GM23248 (cell line): ENCODE results near the gene AFAP1. TPM values are rescaled to one million over a fixed set of nuclear protein-coding genes. Genes with fewer than 3 reads are reported as not detected.
A peak's percentile ranks its signal among the peaks of the same experiment; 100 is the strongest.

Experiments used
- DNase-seq: peaks from one replicate; pipeline ENCODE4 v3.0.0-alpha.2; 2015
- H2AFZ ChIP-seq: fragments of 200-600 bp; sonication (generic); 2 replicates; pipeline ENCODE4 v1.6.1; 2016; ENCODE audit warnings: antibody characterized with exemption
- H3F3A ChIP-seq: fragments of 200-600 bp; sonication (generic); 2 replicates; pipeline ENCODE4 v1.6.1; 2016; ENCODE audit warnings: mild to moderate bottlenecking, antibody characterized with exemption, mixed run types; ENCODE audit not compliant: insufficient read depth
- H3K27ac ChIP-seq: fragments of 200-600 bp; sonication (generic); 2 replicates; pipeline ENCODE4 v1.5.1; 2016; ENCODE audit warnings: mild to moderate bottlenecking
- H3K27me3 ChIP-seq: fragments of 200-600 bp; sonication (generic); replicated peaks from 2 replicates; pipeline ENCODE4 v1.6.1; 2016; ENCODE audit warnings: mild to moderate bottlenecking; ENCODE audit not compliant: insufficient read depth
- H3K36me3 ChIP-seq: fragments of 200-600 bp; sonication (generic); 2 replicates; pipeline ENCODE4 v1.6.1; 2016; ENCODE audit warnings: low read depth, mild to moderate bottlenecking
- H3K4me1 ChIP-seq: fragments of 200-600 bp; sonication (generic); 2 replicates; pipeline ENCODE4 v1.6.1; 2016; ENCODE audit warnings: mild to moderate bottlenecking; ENCODE audit not compliant: insufficient read depth
- H3K4me2 ChIP-seq: fragments of 200-600 bp; sonication (generic); one replicate; pipeline ENCODE4 v1.6.1; 2016; ENCODE audit warnings: mild to moderate bottlenecking; ENCODE audit not compliant: unreplicated experiment
- H3K4me3 ChIP-seq: fragments of 200-600 bp; sonication (generic); 2 replicates; pipeline ENCODE4 v1.5.1; 2016; ENCODE audit warnings: mild to moderate bottlenecking
- H3K79me2 ChIP-seq: fragments of 200-600 bp; sonication (generic); 2 replicates; pipeline ENCODE4 v1.6.1; 2016; ENCODE audit warnings: mild to moderate bottlenecking; ENCODE audit not compliant: insufficient read depth
- H3K9ac ChIP-seq: fragments of 200-600 bp; sonication (generic); 2 replicates; pipeline ENCODE4 v1.6.1; 2016; ENCODE audit warnings: mild to moderate bottlenecking
- H3K9me2 ChIP-seq: fragments of 200-600 bp; sonication (generic); 2 replicates; pipeline ENCODE4 v1.6.1; 2016; ENCODE audit warnings: mixed run types, mild to moderate bottlenecking, moderate library complexity; ENCODE audit not compliant: insufficient read depth
- H3K9me3 ChIP-seq: fragments of 200-600 bp; sonication (generic); one replicate; pipeline ENCODE4 v1.6.1; 2017; ENCODE audit warnings: low read depth
- H4K20me1 ChIP-seq: fragments of 200-600 bp; sonication (generic); 2 replicates; pipeline ENCODE4 v1.6.0; 2016; ENCODE audit not compliant: insufficient read depth
- EZH2 ChIP-seq: fragments of 200-600 bp; sonication (generic); IDR thresholded peaks from 2 replicates; pipeline ENCODE4 v1.6.1; 2018; ENCODE audit warnings: antibody characterized with exemption, mild to moderate bottlenecking; ENCODE audit not compliant: insufficient read depth, poor library complexity, severe bottlenecking
- EZH2phosphoT487 ChIP-seq: fragments of 200-600 bp; sonication (generic); IDR thresholded peaks from 2 replicates; pipeline ENCODE4 v1.6.1; 2018; ENCODE audit warnings: antibody characterized with exemption, moderate library complexity, mild to moderate bottlenecking, low read depth; ENCODE audit not compliant: insufficient read depth
- WGBS, 2 experiments: methylation state at CpG; one replicate each; pipeline ENCODE4 v1.1.6; 2015 to 2017; ENCODE audit warnings: low lambda C conversion rate in 2 of 2, low coverage in 1 of 2; ENCODE audit errors: missing lambda C conversion rate in 2 of 2; 5-methylcytosine and 5-hydroxymethylcytosine counted together
- in situ Hi-C: fragments of 300-500 bp; cut with MboI; formaldehyde crosslinking; loops from 2 replicates; pipeline ENCODE4 v1.15.0; 2020
- polyA plus RNA-seq: library from polyadenylated mRNA; unstranded; fragments of >200 nt; fragmentation: Nextera tagmentation; extraction: Ambion mirVana; gene quantifications from 2 replicates; pipeline ENCODE4 v1.2.1, GENCODE V29; 2016
- total RNA-seq: library from RNA; depleted of rRNA; stranded (reverse); fragments of >200 nt; shearing (Covaris generic); gene quantifications from 2 replicates; pipeline ENCODE4 v1.2.3, GENCODE V29; 2014

AFAP1 gene
- total and polyA plus RNA-seq, 2 experiments from 2014 or later: 54.4 to 103 TPM

GRCh38 chr4:7771541-7772507, 167.8 kb downstream of the AFAP1 start:
- in situ Hi-C loops: no loop called here
- peaks cover 24% of the 10 kb centered on the region for H3F3A ChIP-seq
- no peak overlapping the region for H3K27ac ChIP-seq
- H3K9me3 ChIP-seq: no peaks in the 10 kb centered on the region
- no peaks in the 10 kb centered on the region for H3K9me2 ChIP-seq
- 79 to 83% methylated on average over 26 of the region's 26 CpGs for WGBS, 2 experiments
- H4K20me1 ChIP-seq: 0 out of 2 replicates have a peak, but pooled peaks cover 4% of the 10 kb centered on the region
- peaks cover 87% of the 10 kb centered on the region for H3K36me3 ChIP-seq
- H3K4me1 ChIP-seq: no peaks in the 10 kb centered on the region
- no peak overlapping the region for H3K9ac ChIP-seq
- peaks cover 72% of the 10 kb centered on the region for H3K79me2 ChIP-seq
- TF ChIP-seq EZH2 (no peak), EZH2phosphoT487 (no peak)
- H3K27me3 ChIP-seq: no peaks in the 10 kb centered on the region
- H3K4me2 ChIP-seq: no peak overlapping the region
- DNase-seq: no peak
- H2AFZ ChIP-seq: no peak overlapping the region
- no peak overlapping the region for H3K4me3 ChIP-seq

- H2AFZ ChIP-seq: no peak overlapping the region
- H3K79me2 ChIP-seq: peaks cover 65% of the 10 kb centered on the region
- DNase-seq: no peak
- H3K4me1 ChIP-seq: no peaks in the 10 kb centered on the region
- H3K4me3 ChIP-seq: no peak overlapping the region
- no peak overlapping the region for H3K4me2 ChIP-seq
- WGBS, 2 experiments: 89 to 91% methylated on average over 6 of the region's 6 CpGs
- H3K27me3 ChIP-seq: no peaks in the 10 kb centered on the region
- H3K9ac ChIP-seq: no peak overlapping the region
- in situ Hi-C loops: no loop called here
- H3F3A ChIP-seq: peaks cover 17% of the 10 kb centered on the region
- 0 out of 2 replicates have a peak, but pooled peaks cover 4% of the 10 kb centered on the region for H4K20me1 ChIP-seq
- no peak overlapping the region for H3K27ac ChIP-seq
- H3K9me3 ChIP-seq: no peaks in the 10 kb centered on the region
- H3K9me2 ChIP-seq: no peaks in the 10 kb centered on the region
- peaks cover 87% of the 10 kb centered on the region for H3K36me3 ChIP-seq
- TF ChIP-seq EZH2 (no peak), EZH2phosphoT487 (no peak)
Observed at GRCh38 chr4:7771056-7771455, 168.6 kb downstream of the AFAP1 start.

GRCh38 chr4:7770224-7771050, 169.2 kb downstream of the AFAP1 start:
- Histone ChIP-seq H2AFZ (no peak overlapping the region), H3K4me2 (no peak overlapping the region), H3K27ac (no peak overlapping the region), H3K9me3 (no peaks in the 10 kb centered on the region), H3K36me3 (peaks cover 85% of the 10 kb centered on the region), H4K20me1 (0 out of 2 replicates have a peak, but pooled peaks cover 4% of the 10 kb centered on the region), H3K9me2 (no peaks in the 10 kb centered on the region), H3K79me2 (peaks cover 59% of the 10 kb centered on the region), H3F3A (peaks cover 16% of the 10 kb centered on the region), H3K27me3 (no peaks in the 10 kb centered on the region), H3K4me1 (no peaks in the 10 kb centered on the region), H3K4me3 (no peak overlapping the region), H3K9ac (no peak overlapping the region)
- TF ChIP-seq EZH2: no peak
- no peak for TF ChIP-seq EZH2phosphoT487
- 83 to 86% methylated on average over 13 of the region's 13 CpGs for WGBS, 2 experiments
- in situ Hi-C loops: no loop called here
- peak; percentile 43 for DNase-seq

GRCh38 chr4:7769396-7770223, 170.1 kb downstream of the AFAP1 start:
- no peak overlapping the region for H3K27ac ChIP-seq
- DNase-seq: no peak
- WGBS, 2 experiments: 82 to 86% methylated on average over 20 of the region's 20 CpGs
- TF ChIP-seq EZH2: no peak
- no peak for TF ChIP-seq EZH2phosphoT487
- no peaks in the 10 kb centered on the region for H3K27me3 ChIP-seq
- H2AFZ ChIP-seq: no peak overlapping the region
- peaks cover 19% of the 10 kb centered on the region for H3F3A ChIP-seq
- peaks cover 50% of the 10 kb centered on the region for H3K79me2 ChIP-seq
- peaks cover 79% of the 10 kb centered on the region for H3K36me3 ChIP-seq
- H3K9ac ChIP-seq: no peak overlapping the region
- in situ Hi-C loops: no loop called here
- H3K4me1 ChIP-seq: no peaks in the 10 kb centered on the region
- 0 out of 2 replicates have a peak, but pooled peaks cover 4% of the 10 kb centered on the region for H4K20me1 ChIP-seq
- no peak overlapping the region for H3K4me2 ChIP-seq
- H3K4me3 ChIP-seq: no peak overlapping the region
- no peaks in the 10 kb centered on the region for H3K9me3 ChIP-seq
- no peaks in the 10 kb centered on the region for H3K9me2 ChIP-seq
